ENCODE data around the gene HOXA9. TPM values are rescaled to one million over a fixed set of nuclear protein-coding genes. Genes with fewer than 3 reads are reported as not detected.

Gene HOXA9
- total RNA-seq, 6 donors from 2014 or later, result 0.30 to 6.1 (median 0.49) TPM; not detected in 1

DNA sequence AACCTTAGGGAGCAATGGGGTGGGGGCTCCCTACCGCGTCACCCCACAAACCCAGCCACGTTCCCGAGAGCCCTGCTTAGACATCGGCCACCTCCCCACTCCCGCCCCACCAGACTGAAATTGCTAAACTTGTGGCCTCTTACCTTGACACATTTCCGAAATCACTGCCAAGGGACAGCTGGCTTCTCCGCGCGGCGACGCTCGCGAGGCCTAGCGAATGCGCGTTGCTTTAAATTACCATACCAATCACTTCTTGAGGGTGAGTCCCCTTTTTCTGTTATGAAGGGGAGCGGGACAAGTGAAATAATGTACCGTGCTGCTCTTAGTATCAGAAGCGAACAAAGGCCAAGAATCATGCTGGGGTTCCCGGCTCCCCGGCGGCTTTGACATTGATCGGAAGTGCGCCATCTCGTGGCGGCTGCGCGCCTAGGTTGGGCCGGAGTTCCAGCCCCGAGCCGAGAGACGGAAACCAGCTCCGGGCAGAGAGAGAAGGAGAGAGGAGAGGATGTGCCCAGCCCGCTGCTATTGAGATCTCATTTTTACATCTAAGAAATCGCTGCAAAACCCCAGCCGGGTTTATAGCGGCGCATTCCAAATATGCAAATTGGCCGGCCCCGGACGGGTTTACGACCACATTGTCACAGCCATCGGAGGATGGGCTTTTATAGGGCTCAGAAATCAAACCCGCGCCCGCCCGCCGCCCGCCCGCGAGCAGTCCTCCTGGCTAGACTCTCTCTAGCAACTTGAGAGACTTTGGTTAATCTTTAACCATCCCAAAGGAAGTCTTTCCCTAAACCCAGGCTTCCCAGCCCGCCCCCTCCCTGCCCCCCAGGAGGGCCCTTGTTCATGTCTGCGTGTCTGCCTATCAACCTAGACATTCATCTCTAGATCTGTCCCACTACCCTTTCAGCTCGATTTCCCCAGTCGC lies 14.4 kb upstream of the HOXA9 start:
- WGBS, 2 donors, result 15 to 18% methylated on average over 51 to 56 of the region's 56 CpGs
- Histone ChIP-seq H3K4me1 (peaks cover 19 to 35% (median 22%) of the 10 kb centered on the region in 4 donors), H3K9me3 (no peaks in the 10 kb centered on the region), H3K36me3 (no peaks in the 10 kb centered on the region), H3K27me3 (peaks cover 0 to 91% (median 53%) of the 10 kb centered on the region in 4 donors), H3K27ac (no peak overlapping the region), H3K4me3 (peak overlapping the region in 2 of 4 donors; percentile 0 to 15)
- peak; percentile 51 to 93 for DNase-seq
- TF ChIP-seq EP300 (IDR thresholded peaks at IDR 0.05), result no peak
- TF ChIP-seq, protein P1, sequence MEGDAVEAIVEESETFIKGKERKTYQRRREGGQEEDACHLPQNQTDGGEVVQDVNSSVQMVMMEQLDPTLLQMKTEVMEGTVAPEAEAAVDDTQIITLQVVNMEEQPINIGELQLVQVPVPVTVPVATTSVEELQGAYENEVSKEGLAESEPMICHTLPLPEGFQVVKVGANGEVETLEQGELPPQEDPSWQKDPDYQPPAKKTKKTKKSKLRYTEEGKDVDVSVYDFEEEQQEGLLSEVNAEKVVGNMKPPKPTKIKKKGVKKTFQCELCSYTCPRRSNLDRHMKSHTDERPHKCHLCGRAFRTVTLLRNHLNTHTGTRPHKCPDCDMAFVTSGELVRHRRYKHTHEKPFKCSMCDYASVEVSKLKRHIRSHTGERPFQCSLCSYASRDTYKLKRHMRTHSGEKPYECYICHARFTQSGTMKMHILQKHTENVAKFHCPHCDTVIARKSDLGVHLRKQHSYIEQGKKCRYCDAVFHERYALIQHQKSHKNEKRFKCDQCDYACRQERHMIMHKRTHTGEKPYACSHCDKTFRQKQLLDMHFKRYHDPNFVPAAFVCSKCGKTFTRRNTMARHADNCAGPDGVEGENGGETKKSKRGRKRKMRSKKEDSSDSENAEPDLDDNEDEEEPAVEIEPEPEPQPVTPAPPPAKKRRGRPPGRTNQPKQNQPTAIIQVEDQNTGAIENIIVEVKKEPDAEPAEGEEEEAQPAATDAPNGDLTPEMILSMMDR (IDR thresholded peaks at IDR 0.05), result peak; percentile 45 to 82 (median 64)
- no peak for TF ChIP-seq POLR2AphosphoS5 (IDR thresholded peaks at IDR 0.05)
- peak; percentile 59 to 84 for ATAC-seq (ENCODE audit: low FRiP score in 2 of 2)

DNA sequence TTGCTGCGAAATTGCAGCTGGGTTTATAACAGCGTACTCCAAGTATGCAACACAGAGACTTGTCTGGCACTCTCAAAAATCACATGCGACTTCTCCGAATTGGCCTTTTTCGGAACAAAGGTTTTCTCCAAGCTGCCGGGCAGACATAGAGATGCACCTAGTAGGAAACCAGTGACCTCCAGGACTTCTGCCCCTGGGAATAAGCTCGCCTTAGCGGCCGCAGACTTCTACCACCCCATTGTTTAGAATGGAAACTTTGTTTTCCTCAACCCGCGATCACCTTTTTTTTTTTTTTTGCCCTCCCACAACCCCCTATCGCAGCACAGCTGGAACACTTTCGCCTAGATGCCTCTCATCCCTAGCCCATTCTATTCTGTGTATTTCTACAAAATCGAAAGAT lies 13.7 kb upstream of the HOXA9 start:
- H3K27me3 ChIP-seq, result peaks cover 0 to 91% (median 54%) of the 10 kb centered on the region in 4 donors
- no peak overlapping the region for H3K4me3 ChIP-seq
- peak in 1 of 2 donors; percentile 5 for DNase-seq
- no peaks in the 10 kb centered on the region for H3K36me3 ChIP-seq
- H3K4me1 ChIP-seq, result peaks cover 17 to 33% (median 19%) of the 10 kb centered on the region in 4 donors
- no peak for ATAC-seq (ENCODE audit: low FRiP score in 2 of 2)
- TF ChIP-seq EP300 (IDR thresholded peaks at IDR 0.05) (no peak), POLR2AphosphoS5 (IDR thresholded peaks at IDR 0.05) (no peak), POLR2A (IDR thresholded peaks at IDR 0.05) (no peak)
- TF ChIP-seq, protein P1 (IDR thresholded peaks at IDR 0.05), result no peak
- no peak overlapping the region for H3K27ac ChIP-seq
- WGBS, 2 donors, result 46 to 52% methylated on average over 14 of the region's 14 CpGs
- no peaks in the 10 kb centered on the region for H3K9me3 ChIP-seq

DNA sequence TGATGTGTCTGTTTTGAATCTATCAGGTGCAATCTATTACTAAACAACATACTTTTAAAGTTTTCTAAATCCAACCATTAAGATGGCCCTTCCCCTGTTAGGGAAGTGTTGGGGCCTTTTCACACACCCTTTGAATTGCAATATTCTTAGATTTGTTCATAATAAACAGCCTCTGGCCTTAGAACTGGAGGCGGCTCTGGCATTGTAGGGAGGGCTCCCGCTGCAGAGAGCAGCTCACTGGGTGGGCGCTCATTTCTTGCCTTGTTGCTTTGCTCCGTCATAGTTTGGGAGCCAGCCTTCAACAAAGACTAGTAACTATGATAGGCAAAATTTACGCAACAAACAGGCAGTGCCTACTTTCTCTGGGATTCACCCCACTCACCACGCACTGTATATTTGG lies 13.0 kb upstream of the HOXA9 start:
- ATAC-seq (ENCODE audit: low FRiP score in 2 of 2), result no peak
- H3K27me3 ChIP-seq, result peaks cover 0 to 91% (median 57%) of the 10 kb centered on the region in 4 donors
- H3K27ac ChIP-seq, result no peak overlapping the region
- H3K9me3 ChIP-seq, result peaks cover 0 to 5% (median 0%) of the 10 kb centered on the region in 4 donors
- WGBS, 2 donors, result 79 to 83% methylated on average over 6 of the region's 6 CpGs
- H3K36me3 ChIP-seq, result no peaks in the 10 kb centered on the region
- no peak for DNase-seq
- TF ChIP-seq POLR2A (IDR thresholded peaks at IDR 0.05) (no peak), POLR2AphosphoS5 (IDR thresholded peaks at IDR 0.05) (no peak), EP300 (IDR thresholded peaks at IDR 0.05) (no peak)
- TF ChIP-seq, protein P1 (IDR thresholded peaks at IDR 0.05), result no peak
- H3K4me3 ChIP-seq, result no peak overlapping the region
- peaks cover 19 to 33% (median 22%) of the 10 kb centered on the region in 4 donors for H3K4me1 ChIP-seq

DNA sequence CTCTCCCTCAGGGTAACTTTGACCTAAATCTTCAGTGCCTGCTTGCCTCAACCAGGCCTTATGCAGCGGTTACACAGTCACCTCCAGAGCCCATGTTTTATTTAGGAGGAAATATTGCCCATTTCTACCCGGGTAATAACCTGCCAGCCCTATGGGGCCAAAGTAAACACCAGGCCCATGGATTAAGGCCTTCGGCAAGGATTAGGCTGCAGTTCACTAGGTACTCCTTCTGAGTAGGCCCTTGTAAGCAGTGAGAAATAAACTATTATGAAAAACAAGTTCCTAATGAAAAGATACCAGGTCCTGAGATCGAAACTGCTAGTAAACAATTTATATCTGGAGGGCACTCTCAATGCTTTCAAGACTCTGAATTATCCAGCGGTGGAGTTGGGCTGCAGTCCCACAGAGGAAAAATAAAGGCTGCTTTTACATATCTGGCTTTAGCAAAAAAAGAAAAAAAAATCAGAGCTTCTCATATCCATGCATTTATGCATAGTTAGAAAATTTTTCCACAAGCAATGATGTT lies 12.5 kb upstream of the HOXA9 start:
- 83 to 90% methylated on average over 5 of the region's 5 CpGs for WGBS, 2 donors
- TF ChIP-seq POLR2A (IDR thresholded peaks at IDR 0.05) (no peak), POLR2AphosphoS5 (IDR thresholded peaks at IDR 0.05) (no peak), EP300 (IDR thresholded peaks at IDR 0.05) (no peak)
- TF ChIP-seq, protein P1 (IDR thresholded peaks at IDR 0.05), result no peak

More for the DNA sequence above, 12.5 kb upstream of the HOXA9 start:
- no peak overlapping the region for H3K27ac ChIP-seq
- no peak overlapping the region for H3K4me3 ChIP-seq
- ATAC-seq (ENCODE audit: low FRiP score in 2 of 2) (no peak), DNase-seq (no peak)
- peaks cover 0 to 6% (median 0%) of the 10 kb centered on the region in 4 donors for H3K9me3 ChIP-seq
- no peaks in the 10 kb centered on the region for H3K36me3 ChIP-seq
- peaks cover 0 to 91% (median 58%) of the 10 kb centered on the region in 4 donors for H3K27me3 ChIP-seq
- peaks cover 25 to 33% (median 25%) of the 10 kb centered on the region in 4 donors for H3K4me1 ChIP-seq
